H1 (cell line): ENCODE data around the gene FMN2. TPM values are rescaled to one million over a fixed set of nuclear protein-coding genes. Genes with fewer than 3 reads are reported as not detected.

ENCODE experiments used
- CTCF ChIA-PET: fragments of 300-600 bp; sonication (Branson Sonifier 250); formaldehyde crosslinking; loops from one replicate; lab custom pipeline; 2021; ENCODE audit not compliant: partially characterized antibody; lab: Charles Lee
- POLR2A ChIA-PET: fragments of 300-600 bp; sonication (Branson Sonifier 250); formaldehyde crosslinking; loops from one replicate; lab custom pipeline; 2021; ENCODE audit warnings: inconsistent platforms; ENCODE audit not compliant: partially characterized antibody; lab: Charles Lee
- DNase-seq, 2 experiments: peaks; one replicate each; pipeline versions ENCODE4 v3.0.0 to v3.0.0-alpha.2; 2010 to 2022; ENCODE audit warnings: low spot score in 2 of 2, low read depth in 1 of 2, mixed read lengths in 1 of 2
- FAIRE-seq: peaks from 2 replicates; lab custom pipeline; 2011; peaks lifted over from hg19 to GRCh38; lab: Jason Lieb, UNC
- H2AFZ ChIP-seq: 2 replicates; pipeline ENCODE4 v1.8.1; 2012; ENCODE audit warnings: low read length, inconsistent platforms
- H2AK5ac ChIP-seq: 2 replicates; pipeline ENCODE4 v1.6.1; 2013; ENCODE audit warnings: low read depth, low read length
- H2BK120ac ChIP-seq: replicated peaks from 2 replicates; pipeline ENCODE3; 2013; ENCODE audit warnings: low read depth, low read length, inconsistent platforms
- H2BK12ac ChIP-seq: 2 replicates; pipeline ENCODE4 v1.6.1; 2013; ENCODE audit warnings: low read depth, low read length
- H2BK15ac ChIP-seq: 2 replicates; pipeline ENCODE4 v1.6.1; 2013; ENCODE audit warnings: low read length
- H2BK20ac ChIP-seq: 2 replicates; pipeline ENCODE4 v1.6.1; 2013; ENCODE audit warnings: low read length
- H2BK5ac ChIP-seq: 2 replicates; pipeline ENCODE4 v1.6.1; 2013; ENCODE audit warnings: low read depth, low read length
- H3K14ac ChIP-seq: 2 replicates; pipeline ENCODE4 v1.6.1; 2013; ENCODE audit warnings: inconsistent platforms; ENCODE audit not compliant: insufficient read length
- H3K18ac ChIP-seq: 2 replicates; pipeline ENCODE4 v1.6.1; 2013; ENCODE audit warnings: low read length; ENCODE audit errors: extremely low read depth
- H3K23ac ChIP-seq: 2 replicates; pipeline ENCODE4 v1.6.1; 2013; ENCODE audit warnings: inconsistent platforms; ENCODE audit not compliant: insufficient read length
- H3K23me2 ChIP-seq: 2 replicates; pipeline ENCODE4 v1.6.1; 2013; ENCODE audit warnings: low read depth, low read length
- H3K27ac ChIP-seq: 2 replicates; pipeline ENCODE4 v1.6.1; 2011; ENCODE audit warnings: low read depth, low read length, inconsistent platforms
- H3K27me3 ChIP-seq, 4 experiments: replicated peaks in 1 of 4; 1 replicate in 1 of 4; 2 replicates in 3 of 4; pipeline versions ENCODE4 v1.6.1 to v1.8.1; 2011 to 2013; ENCODE audit warnings: low read length in 3 of 4, mild to moderate bottlenecking in 3 of 4, inconsistent platforms in 2 of 4, mixed read lengths in 2 of 4, moderate library complexity in 1 of 4; ENCODE audit not compliant: control insufficient read depth in 3 of 4, insufficient read depth in 3 of 4; ENCODE audit errors: extremely low read depth in 1 of 4
- H3K36me3 ChIP-seq, 4 experiments: 2 replicates each; pipeline versions ENCODE4 v1.6.1 to v1.8.1; 2011 to 2013; ENCODE audit warnings: mild to moderate bottlenecking in 4 of 4, low read length in 3 of 4, moderate library complexity in 2 of 4, control low read depth in 1 of 4, inconsistent platforms in 1 of 4; ENCODE audit not compliant: insufficient read depth in 4 of 4, control insufficient read depth in 2 of 4
- H3K4ac ChIP-seq: replicated peaks from 2 replicates; pipeline ENCODE3; 2013; ENCODE audit warnings: low read length, low read depth, mixed read lengths, inconsistent platforms; ENCODE audit not compliant: insufficient read length
- H3K4me1 ChIP-seq, 4 experiments: replicated peaks in 1 of 4; 1 replicate in 1 of 4; 2 replicates in 3 of 4; pipeline versions ENCODE4 v1.6.1 to v1.8.1; 2011 to 2013; ENCODE audit warnings: low read length in 3 of 4, inconsistent platforms in 2 of 4, mixed read lengths in 1 of 4; ENCODE audit not compliant: insufficient read depth in 4 of 4, control insufficient read depth in 3 of 4
- H3K4me2 ChIP-seq, 2 experiments: 2 replicates each; pipeline versions ENCODE4 v1.6.1 to v1.8.1; 2011 to 2013; ENCODE audit warnings: low read depth in 2 of 2, low read length in 2 of 2, control low read depth in 1 of 2, inconsistent platforms in 1 of 2, mild to moderate bottlenecking in 1 of 2; ENCODE audit not compliant: insufficient read depth in 1 of 2
- H3K4me3 ChIP-seq, 4 experiments: fragments of 200-600, 300-600 bp in 1 of 4; sonication (generic), shearing (Covaris generic), sonication (Bioruptor Twin) in 1 of 4; 2 replicates each; pipeline versions ENCODE4 v1.5.1 to v1.8.1; 2011 to 2016; ENCODE audit warnings: low read length in 4 of 4, low read depth in 3 of 4, control low read depth in 2 of 4, inconsistent platforms in 2 of 4, mild to moderate bottlenecking in 2 of 4, mixed read lengths in 1 of 4, moderate library complexity in 1 of 4; ENCODE audit not compliant: insufficient read depth in 2 of 4; ENCODE audit errors: extremely low read depth in 1 of 4
- H3K56ac ChIP-seq: replicated peaks from 2 replicates; pipeline ENCODE3; 2013; ENCODE audit warnings: low read depth, mild to moderate bottlenecking, mixed read lengths, low read length, inconsistent platforms; ENCODE audit not compliant: insufficient read length
- H3K79me1 ChIP-seq: 2 replicates; pipeline ENCODE4 v1.6.1; 2013; ENCODE audit warnings: low read depth, low read length, control low read depth
- H3K79me2 ChIP-seq, 2 experiments: 2 replicates each; pipeline versions ENCODE4 v1.6.1 to v1.8.1; 2012 to 2013; ENCODE audit warnings: low read length in 2 of 2, mild to moderate bottlenecking in 2 of 2, inconsistent platforms in 1 of 2; ENCODE audit not compliant: insufficient read depth in 2 of 2, control insufficient read depth in 1 of 2
- H3K9ac ChIP-seq, 4 experiments: replicated peaks in 1 of 4; 1 replicate in 1 of 4; 2 replicates in 3 of 4; pipeline versions ENCODE4 v1.6.1 to v1.8.1; 2011 to 2013; ENCODE audit warnings: low read depth in 3 of 4, low read length in 3 of 4, control low read depth in 2 of 4, mild to moderate bottlenecking in 2 of 4, moderate library complexity in 2 of 4, inconsistent platforms in 1 of 4; ENCODE audit errors: extremely low read depth in 1 of 4
- H3K9me3 ChIP-seq, 2 experiments: 2 replicates each; pipeline versions ENCODE4 v1.6.1 to v1.8.1; 2012 to 2013; ENCODE audit warnings: mild to moderate bottlenecking in 2 of 2, moderate library complexity in 2 of 2, control low read depth in 1 of 2, inconsistent platforms in 1 of 2, low read depth in 1 of 2, low read length in 1 of 2, mixed read lengths in 1 of 2; ENCODE audit not compliant: insufficient read depth in 2 of 2
- H4K20me1 ChIP-seq, 2 experiments: replicated peaks in 1 of 2; 2 replicates each; pipeline versions ENCODE3 to v1.8.1; 2011 to 2013; ENCODE audit warnings: inconsistent platforms in 2 of 2, low read length in 2 of 2, mild to moderate bottlenecking in 1 of 2; ENCODE audit not compliant: insufficient read depth in 2 of 2, control insufficient read depth in 1 of 2
- H4K5ac ChIP-seq: 2 replicates; pipeline ENCODE4 v1.6.1; 2013; ENCODE audit warnings: low read length, low read depth, mixed read lengths, inconsistent platforms; ENCODE audit not compliant: insufficient read length
- H4K8ac ChIP-seq: 2 replicates; pipeline ENCODE4 v1.8.0; 2013; ENCODE audit warnings: mild to moderate bottlenecking, moderate library complexity, low read length, inconsistent platforms; ENCODE audit not compliant: insufficient read depth; ENCODE audit errors: extremely low read depth
- H4K91ac ChIP-seq: replicated peaks from 2 replicates; pipeline ENCODE3; 2013; ENCODE audit warnings: low read length, mixed read lengths, inconsistent platforms; ENCODE audit not compliant: insufficient read length
- BACH1 ChIP-seq: IDR thresholded peaks from 2 replicates; pipeline ENCODE4 v1.6.1; 2012; ENCODE audit warnings: low read length, improper control_type of control experiment
- HDAC6 ChIP-seq: IDR thresholded peaks from one replicate; pipeline ENCODE4 v1.7.1; 2012; ENCODE audit warnings: low read depth, mild to moderate bottlenecking, inconsistent platforms, low read length, moderate library complexity
- JUN ChIP-seq: IDR thresholded peaks from 2 replicates; pipeline ENCODE4 v1.6.1; 2011; ENCODE audit warnings: low read depth, mild to moderate bottlenecking, improper control_type of control experiment, low read length
- KDM5A ChIP-seq: fragments of 200-600 bp; IDR thresholded peaks from 2 replicates; pipeline ENCODE4 v1.7.1; 2012; ENCODE audit warnings: mild to moderate bottlenecking, low read length, inconsistent platforms, mixed read lengths
- TAF1 ChIP-seq: IDR thresholded peaks from 2 replicates; pipeline ENCODE4 v1.6.1; 2011; ENCODE audit warnings: mild to moderate bottlenecking, low read depth, low read length
- polyA plus RNA-seq, 7 experiments: library from polyadenylated mRNA; depleted of rRNA in 3 of 7; stranded (reverse) in 5 of 7; unstranded in 2 of 7; fragments of >200 nt in 5 of 7; fragments of 200-250 nt in 2 of 7; gene quantifications; 1 replicate in 5 of 7; 2 replicates in 1 of 7; 4 replicates in 1 of 7; pipeline versions ENCODE4 v1.2.1 to v1.2.3, GENCODE V29; 2011 to 2013; ENCODE audit warnings: missing spikeins in 2 of 7, mixed read lengths in 2 of 7
- total RNA-seq: library from RNA; stranded (reverse); fragmentation: NEBNext Ultra II Directional; extraction: Animal tissue kit (Norgen Biotek cat#: 25700); gene quantifications from 2 replicates; pipeline ENCODE4 v1.2.1, GENCODE V29; 2021

Gene FMN2
- total and polyA plus RNA-seq, 2 of the 8 experiments (the other 6 are each of a cell fraction or from before 2014, with no cell fraction given), result 0.83 to 2.0 TPM

DNA sequence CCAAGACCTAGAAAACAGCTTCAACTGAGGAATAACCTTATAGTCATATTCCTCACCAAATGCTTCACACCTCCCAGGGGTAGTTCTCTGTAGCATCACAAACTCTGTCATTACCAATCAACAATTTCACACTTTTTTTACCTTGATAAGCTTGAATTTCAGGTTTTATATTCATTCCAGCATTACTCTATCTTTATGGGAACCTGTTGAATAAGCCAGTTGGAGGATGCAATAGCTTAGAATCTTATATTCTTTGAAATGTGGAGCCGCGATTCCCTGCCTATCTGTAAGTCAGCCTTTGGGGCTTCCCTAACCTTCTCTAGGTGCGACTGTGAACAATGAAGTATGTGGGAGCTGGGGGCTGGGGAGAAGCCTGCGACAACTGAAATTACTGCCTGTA lies 374.8 kb downstream of the FMN2 start (continued):
- TF ChIP-seq HDAC6, result no peak

DNA sequence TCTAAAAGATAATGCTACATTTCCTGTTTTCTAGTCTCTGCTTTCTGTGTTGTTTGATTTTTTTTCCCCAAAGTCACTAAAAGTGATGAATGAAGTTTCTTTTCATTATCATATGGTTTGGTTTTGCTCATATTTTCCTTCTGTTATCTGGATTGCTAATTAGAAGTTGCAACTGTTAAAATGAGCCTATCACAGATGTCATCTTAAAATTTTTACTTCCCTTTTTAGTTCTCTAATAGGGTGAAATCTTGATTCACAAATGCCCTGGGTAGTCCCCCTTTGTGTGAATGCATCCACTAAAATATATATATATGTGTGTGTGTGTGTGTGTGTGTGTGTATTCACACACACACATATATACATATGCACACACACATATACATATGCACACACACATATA lies 376.2 kb downstream of the FMN2 start:
- no peaks in the 10 kb centered on the region for H3K9me3 ChIP-seq
- no peak overlapping the region for H2BK15ac ChIP-seq
- FAIRE-seq, result no peak
- H4K8ac ChIP-seq, result no peak overlapping the region
- no peak overlapping the region for H2BK20ac ChIP-seq
- H3K23me2 ChIP-seq, result no peaks in the 10 kb centered on the region
- H2BK12ac ChIP-seq, result no peak overlapping the region
- H4K91ac ChIP-seq, result no peak overlapping the region
- no peak overlapping the region for H3K4ac ChIP-seq
- H2AFZ ChIP-seq, result no peak overlapping the region
- H3K9ac ChIP-seq, result no peak overlapping the region
- no peaks in the 10 kb centered on the region for H3K79me1 ChIP-seq
- H3K14ac ChIP-seq, result no peak overlapping the region
- CTCF ChIA-PET, result no interaction called here
- no peak overlapping the region for H3K4me3 ChIP-seq
- no peak overlapping the region for H2BK5ac ChIP-seq
- H3K18ac ChIP-seq, result no peak overlapping the region
- no peaks in the 10 kb centered on the region for H3K36me3 ChIP-seq
- no peak overlapping the region for H2AK5ac ChIP-seq
- no peak overlapping the region for H4K5ac ChIP-seq
- no peaks in the 10 kb centered on the region for H4K20me1 ChIP-seq
- no peak overlapping the region for H3K56ac ChIP-seq
- H3K79me2 ChIP-seq, result no peaks in the 10 kb centered on the region
- no peak for TF ChIP-seq TAF1
- no peak for TF ChIP-seq KDM5A
- no peak for TF ChIP-seq JUN
- TF ChIP-seq HDAC6, result no peak
- TF ChIP-seq BACH1, result no peak
- H3K27ac ChIP-seq, result no peak overlapping the region
- no peak overlapping the region for H3K23ac ChIP-seq
- H3K27me3 ChIP-seq, result no peaks in the 10 kb centered on the region
- H2BK120ac ChIP-seq, result no peak overlapping the region
- POLR2A ChIA-PET, result no interaction called here
- H3K4me1 ChIP-seq, result peaks cover 0 to 3% (median under 1%) of the 10 kb centered on the region in 4 experiments; a peak in 3 of 7 replicates
- no peak for DNase-seq
- no peak overlapping the region for H3K4me2 ChIP-seq
